ENCODE data around the gene KIF19.

KIF19 gene

DNA sequence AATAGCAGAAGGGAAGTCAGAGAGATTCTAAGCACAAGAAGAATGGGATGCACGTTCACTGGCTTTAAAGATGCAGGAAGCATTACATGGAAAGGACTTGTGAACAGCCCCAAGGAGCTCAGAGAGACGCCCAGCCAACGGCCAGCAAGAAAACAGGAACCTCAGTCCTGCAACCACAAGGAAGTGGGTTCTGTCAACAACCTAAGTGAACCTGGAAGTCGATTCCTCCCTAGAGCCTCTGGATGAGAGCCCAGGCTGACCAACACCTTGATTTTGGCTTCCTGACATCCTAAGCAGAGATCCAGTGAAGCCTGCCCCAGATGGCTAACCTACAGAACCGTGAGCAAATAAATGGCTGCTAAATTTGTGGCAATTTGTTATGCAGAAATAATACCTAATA, 65.7 kb downstream of the KIF19 start:
- Histone ChIP-seq H3K4me2 (ENCODE audit: insufficient read depth, low read length) (no peak overlapping the region), H3K9me3 (ENCODE audit: insufficient read depth, low read length, severe bottlenecking) (no peaks in the 10 kb centered on the region), H3K4me3 (ENCODE audit: low read depth in 1 of 2, low read length in 2 of 2) (no peak overlapping the region), H2AFZ (ENCODE audit: low read depth, low read length) (no peak overlapping the region), H4K20me1 (ENCODE audit: insufficient read depth, low read length) (no peaks in the 10 kb centered on the region), H3K4me1 (ENCODE audit: insufficient read depth, low read length) (no peaks in the 10 kb centered on the region), H3K27me3 (ENCODE audit: insufficient read depth, low read length, poor library complexity) (peaks cover 3% of the 10 kb centered on the region), H3K9ac (ENCODE audit: low read depth, low read length) (no peak overlapping the region), H3K27ac (ENCODE audit: low read length) (no peak overlapping the region), H3K79me2 (ENCODE audit: insufficient read depth, low read length) (no peaks in the 10 kb centered on the region), H3K36me3 (ENCODE audit: insufficient read depth, low read length) (no peaks in the 10 kb centered on the region)
- ATAC-seq (ENCODE audit: insufficient read depth, low read depth) (no peak), DNase-seq (no peak)
- TF ChIP-seq, protein P1, sequence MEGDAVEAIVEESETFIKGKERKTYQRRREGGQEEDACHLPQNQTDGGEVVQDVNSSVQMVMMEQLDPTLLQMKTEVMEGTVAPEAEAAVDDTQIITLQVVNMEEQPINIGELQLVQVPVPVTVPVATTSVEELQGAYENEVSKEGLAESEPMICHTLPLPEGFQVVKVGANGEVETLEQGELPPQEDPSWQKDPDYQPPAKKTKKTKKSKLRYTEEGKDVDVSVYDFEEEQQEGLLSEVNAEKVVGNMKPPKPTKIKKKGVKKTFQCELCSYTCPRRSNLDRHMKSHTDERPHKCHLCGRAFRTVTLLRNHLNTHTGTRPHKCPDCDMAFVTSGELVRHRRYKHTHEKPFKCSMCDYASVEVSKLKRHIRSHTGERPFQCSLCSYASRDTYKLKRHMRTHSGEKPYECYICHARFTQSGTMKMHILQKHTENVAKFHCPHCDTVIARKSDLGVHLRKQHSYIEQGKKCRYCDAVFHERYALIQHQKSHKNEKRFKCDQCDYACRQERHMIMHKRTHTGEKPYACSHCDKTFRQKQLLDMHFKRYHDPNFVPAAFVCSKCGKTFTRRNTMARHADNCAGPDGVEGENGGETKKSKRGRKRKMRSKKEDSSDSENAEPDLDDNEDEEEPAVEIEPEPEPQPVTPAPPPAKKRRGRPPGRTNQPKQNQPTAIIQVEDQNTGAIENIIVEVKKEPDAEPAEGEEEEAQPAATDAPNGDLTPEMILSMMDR (IDR thresholded peaks at IDR 0.05; ENCODE audit: borderline replicate concordance, extremely low read depth, low read length, poor library complexity, severe bottlenecking): no peak

DNA sequence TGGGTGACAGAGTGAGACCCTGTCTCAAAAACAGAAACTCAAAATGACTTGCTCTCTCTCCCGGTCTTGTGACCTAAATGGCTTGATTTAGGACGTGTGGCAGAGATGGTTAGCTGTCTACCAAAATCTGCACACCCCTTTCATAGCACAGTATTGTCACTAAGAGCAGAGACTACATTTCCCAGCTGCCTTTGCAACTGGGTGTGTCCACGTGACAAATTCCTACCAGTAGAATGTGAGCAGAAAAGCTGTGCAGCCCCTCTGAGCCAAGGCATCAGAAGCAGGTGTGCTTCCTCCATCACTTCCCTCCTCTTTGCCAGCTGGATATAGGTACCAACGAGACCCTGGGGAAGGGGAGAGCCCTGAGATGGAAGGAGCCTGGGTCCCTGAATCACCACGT, 66.8 kb downstream of the KIF19 start:
- ATAC-seq (ENCODE audit: insufficient read depth, low read depth) (no peak), DNase-seq (no peak)
- Histone ChIP-seq H3K4me1 (ENCODE audit: insufficient read depth, low read length) (no peaks in the 10 kb centered on the region), H3K27me3 (ENCODE audit: insufficient read depth, low read length, poor library complexity) (peaks cover 3% of the 10 kb centered on the region), H3K79me2 (ENCODE audit: insufficient read depth, low read length) (no peaks in the 10 kb centered on the region), H3K4me3 (ENCODE audit: low read depth in 1 of 2, low read length in 2 of 2) (no peak overlapping the region), H3K27ac (ENCODE audit: low read length) (no peak overlapping the region), H2AFZ (ENCODE audit: low read depth, low read length) (no peak overlapping the region), H3K9me3 (ENCODE audit: insufficient read depth, low read length, severe bottlenecking) (no peaks in the 10 kb centered on the region), H3K36me3 (ENCODE audit: insufficient read depth, low read length) (no peaks in the 10 kb centered on the region), H4K20me1 (ENCODE audit: insufficient read depth, low read length) (no peaks in the 10 kb centered on the region), H3K4me2 (ENCODE audit: insufficient read depth, low read length) (no peak overlapping the region), H3K9ac (ENCODE audit: low read depth, low read length) (no peak overlapping the region)
- TF ChIP-seq, protein P1 (IDR thresholded peaks at IDR 0.05; ENCODE audit: borderline replicate concordance, extremely low read depth, low read length, poor library complexity, severe bottlenecking): no peak
- TF ChIP-seq EZH2 (IDR thresholded peaks at IDR 0.05; ENCODE audit: borderline replicate concordance, low read depth, low read length, severe bottlenecking): no peak

DNA sequence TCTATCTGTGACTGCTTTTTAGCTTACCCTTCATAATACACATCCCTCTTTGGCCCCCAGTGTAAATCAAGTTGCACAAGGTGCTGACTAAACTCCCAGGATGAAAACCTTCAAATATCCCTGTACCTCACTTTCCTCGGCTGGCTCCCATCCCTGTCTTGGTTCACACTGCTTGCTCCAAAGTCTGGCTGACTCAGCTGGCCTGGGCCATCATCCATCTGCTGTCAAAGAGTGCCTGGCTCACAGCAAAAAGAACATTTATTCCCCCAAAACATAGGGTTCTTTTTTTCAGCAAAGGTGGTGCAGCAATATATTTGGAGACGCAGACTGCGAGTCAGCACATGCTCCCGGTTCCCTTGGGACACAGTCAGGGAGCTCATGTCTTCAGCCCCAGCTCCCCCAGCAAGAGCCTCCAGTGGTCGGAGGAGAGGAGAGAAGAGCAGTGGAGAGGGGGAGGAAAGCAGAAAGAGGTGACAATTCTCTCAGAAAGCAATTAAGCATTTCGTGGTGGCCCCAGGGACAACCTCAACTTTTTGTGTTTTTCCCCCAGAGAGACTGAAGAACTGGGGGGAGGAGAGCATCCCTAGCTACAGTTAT, 67.4 kb downstream of the KIF19 start:
- H4K20me1 ChIP-seq (ENCODE audit: insufficient read depth, low read length): no peaks in the 10 kb centered on the region
- no peaks in the 10 kb centered on the region for H3K4me1 ChIP-seq (ENCODE audit: insufficient read depth, low read length)
- peaks cover 3% of the 10 kb centered on the region for H3K27me3 ChIP-seq (ENCODE audit: insufficient read depth, low read length, poor library complexity)
- H3K4me3 ChIP-seq (ENCODE audit: low read depth in 1 of 2, low read length in 2 of 2): no peak overlapping the region
- no peak overlapping the region for H3K4me2 ChIP-seq (ENCODE audit: insufficient read depth, low read length)
- H2AFZ ChIP-seq (ENCODE audit: low read depth, low read length): no peak overlapping the region
- no peak for ATAC-seq (ENCODE audit: insufficient read depth, low read depth)
- DNase-seq: no peak
- no peaks in the 10 kb centered on the region for H3K9me3 ChIP-seq (ENCODE audit: insufficient read depth, low read length, severe bottlenecking)
- no peaks in the 10 kb centered on the region for H3K36me3 ChIP-seq (ENCODE audit: insufficient read depth, low read length)
- no peak overlapping the region for H3K9ac ChIP-seq (ENCODE audit: low read depth, low read length)
- H3K27ac ChIP-seq (ENCODE audit: low read length): no peak overlapping the region
- no peak for TF ChIP-seq EZH2 (IDR thresholded peaks at IDR 0.05; ENCODE audit: borderline replicate concordance, low read depth, low read length, severe bottlenecking)
- TF ChIP-seq, protein P1 (IDR thresholded peaks at IDR 0.05; ENCODE audit: borderline replicate concordance, extremely low read depth, low read length, poor library complexity, severe bottlenecking): no peak
- no peaks in the 10 kb centered on the region for H3K79me2 ChIP-seq (ENCODE audit: insufficient read depth, low read length)

All from DND-41 (cell line).